GM18873 (cell line): ENCODE measurements around the gene CRLF1.

Experiments
- ATAC-seq: cut with Tn5 transposase; IDR thresholded peaks from one replicate; pipeline ENCODE4 v1.9.1; 2021; ENCODE audit warnings: mild to moderate bottlenecking, moderate library complexity, moderate number of reproducible peaks; ENCODE audit not compliant: unreplicated experiment, low FRiP score

CRLF1 gene

DNA sequence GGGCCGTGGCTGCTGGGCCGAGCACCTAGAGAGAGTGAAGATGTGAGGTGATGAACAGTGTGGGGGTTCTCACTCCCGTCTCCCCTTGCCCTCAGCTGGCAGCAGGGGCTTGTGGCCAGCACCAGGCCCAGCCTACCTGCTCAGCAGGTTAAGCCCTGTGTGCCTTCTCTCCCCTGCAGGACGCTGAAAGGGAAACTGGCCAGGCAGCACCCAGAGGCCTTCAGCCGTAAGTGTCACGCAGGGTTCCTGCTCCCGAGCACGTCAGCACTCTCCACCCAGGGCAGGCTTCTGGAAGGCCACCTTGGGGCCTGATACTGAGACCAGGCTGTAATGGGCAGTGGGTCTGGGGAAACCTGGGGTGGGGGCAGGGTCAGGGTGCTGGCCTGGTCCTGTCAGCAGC, 39.6 kb downstream of the CRLF1 start:
- no peak for ATAC-seq

DNA sequence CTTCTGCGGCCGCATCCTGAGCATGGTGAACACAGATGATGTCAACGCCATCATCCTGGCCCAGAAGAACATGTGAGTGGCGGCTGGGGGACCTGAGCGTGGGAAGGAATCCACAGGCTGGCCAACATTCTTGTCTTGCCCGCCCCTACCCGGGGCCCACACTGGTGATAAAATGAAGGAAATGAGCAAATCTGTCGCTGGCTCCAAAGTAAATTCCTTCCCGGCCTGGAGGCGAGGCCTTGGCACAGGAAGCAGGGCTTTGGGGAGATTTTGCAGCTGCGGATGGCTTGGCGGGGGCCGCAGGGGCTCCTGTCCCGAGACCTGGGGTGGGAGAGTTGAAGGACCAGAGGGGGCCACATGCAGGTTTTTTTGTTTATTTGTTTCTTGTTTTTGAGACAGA, 44.5 kb downstream of the CRLF1 start:
- no peak for ATAC-seq

DNA sequence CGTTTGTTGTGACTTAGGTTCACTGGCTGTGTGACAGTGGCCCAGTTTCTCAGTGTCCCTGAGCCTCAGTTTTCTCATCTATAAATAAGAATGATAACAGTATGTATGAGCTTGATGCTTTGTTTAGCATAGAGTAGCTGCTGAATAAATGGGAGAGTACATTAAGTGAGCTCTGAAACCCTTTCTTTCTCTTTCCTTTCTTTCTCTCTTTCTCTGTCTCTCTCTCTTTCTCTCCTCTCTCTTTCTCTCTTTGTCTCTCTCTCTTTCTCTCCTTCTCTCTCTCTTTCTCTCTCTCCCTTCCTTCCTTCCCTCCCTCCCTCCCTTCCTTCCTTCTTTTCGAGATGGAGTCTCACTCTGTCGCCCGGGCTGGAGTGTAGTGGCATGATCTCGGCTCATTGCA, 46.9 kb downstream of the CRLF1 start:
- no peak for ATAC-seq

DNA sequence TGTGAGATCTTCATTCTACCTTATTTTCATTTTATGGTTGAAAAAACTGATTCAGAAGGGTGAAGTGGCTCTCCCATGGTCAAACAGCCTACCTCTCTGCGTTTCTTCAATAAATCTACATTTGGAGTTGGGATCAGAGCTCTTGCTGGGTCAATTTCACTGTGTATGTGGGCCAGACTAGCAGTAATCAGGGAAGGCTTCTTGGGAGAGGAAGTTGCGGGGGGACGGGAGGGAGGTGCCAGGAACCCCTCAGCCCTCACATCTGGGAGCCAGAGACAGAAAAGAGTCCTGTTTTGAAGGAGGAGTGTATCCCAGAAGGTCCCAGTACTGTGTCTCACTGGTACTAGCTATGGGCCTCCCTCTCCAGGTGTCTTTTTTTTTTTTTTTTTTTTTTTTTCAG, 48.0 kb downstream of the CRLF1 start:
- ATAC-seq = no peak

DNA sequence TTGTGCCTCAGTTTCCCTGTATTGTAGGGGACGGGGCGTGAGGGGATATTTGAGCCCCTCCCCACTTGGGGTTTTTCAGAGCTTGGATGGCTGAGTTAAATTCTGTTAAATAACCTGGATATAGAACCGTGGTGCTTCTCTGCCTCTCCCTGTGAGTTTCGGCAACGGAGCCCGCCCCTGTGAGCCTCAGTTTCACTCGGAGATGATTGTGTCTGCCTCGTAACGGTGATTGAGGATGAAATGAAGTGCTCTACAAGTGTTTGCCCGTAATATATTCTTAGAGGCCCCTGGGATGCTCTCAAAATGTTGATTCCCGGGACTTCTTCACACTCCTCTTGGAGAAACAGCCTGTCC, 48.4 kb downstream of the CRLF1 start:
- ATAC-seq = no peak

DNA sequence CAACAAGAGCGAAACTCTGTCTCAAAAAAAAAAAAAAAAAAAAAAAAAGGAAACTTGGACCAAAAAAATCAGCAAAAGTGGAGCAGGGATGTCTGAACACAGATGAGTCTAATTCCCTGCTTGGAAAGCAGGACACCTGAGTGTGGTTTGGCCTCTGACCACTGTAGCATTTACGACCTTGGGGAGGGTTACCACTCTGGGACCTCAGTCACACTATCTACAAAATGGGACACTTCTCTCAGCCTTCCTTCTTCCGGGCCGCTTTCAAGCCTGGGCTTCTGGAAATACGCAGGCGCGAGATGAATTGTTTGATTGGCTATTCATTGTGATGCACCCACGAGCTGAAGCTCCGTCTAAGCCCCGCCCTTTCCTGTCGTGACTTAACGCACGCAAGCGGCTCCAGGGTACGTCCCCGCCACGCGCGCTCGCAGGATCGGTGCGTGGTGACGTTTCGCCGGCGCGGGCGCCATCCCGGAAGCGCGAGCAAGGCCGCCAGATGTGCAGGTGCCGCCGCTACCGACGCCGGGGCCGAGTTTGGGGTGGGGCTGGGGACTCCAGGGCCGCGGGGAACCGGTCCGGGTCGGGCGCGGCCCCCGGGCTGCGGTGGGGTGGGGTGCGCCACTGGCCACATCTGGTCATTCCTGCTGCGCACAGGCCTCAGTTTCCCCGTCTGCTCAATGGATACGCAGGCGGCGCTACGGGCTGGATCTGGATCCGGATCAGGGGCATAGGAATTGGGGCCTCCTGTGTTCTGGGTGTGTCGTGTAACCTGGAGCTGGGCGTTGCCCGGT, 49.0 kb downstream of the CRLF1 start, which contains the start of gene KXD1:
Gene KXD1 (plus strand): TSS at position 460 of the 791 bp plus-strand sequence. CDS start 4,187 bp downstream, outside the sequence.
- ATAC-seq = peak; percentile 87

DNA sequence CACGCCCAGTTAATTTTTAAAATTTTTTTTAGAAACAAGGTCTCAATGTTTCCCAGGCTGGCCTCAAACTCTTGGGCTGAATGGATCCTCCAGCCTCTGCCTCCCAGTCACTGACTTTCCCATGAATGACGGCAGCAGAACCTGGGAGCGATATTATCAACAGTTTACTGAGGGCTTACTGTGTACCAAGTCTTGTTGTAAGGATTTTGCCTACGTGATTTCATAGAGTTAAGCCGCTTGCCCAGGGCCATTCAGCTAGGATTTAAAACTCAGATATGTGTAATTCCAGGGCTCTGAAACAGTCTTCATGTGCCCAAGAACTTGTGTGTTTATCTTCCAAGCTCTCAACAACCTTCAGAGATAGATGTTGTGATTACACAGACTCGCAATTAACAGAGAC, 55.0 kb downstream of the CRLF1 start:
- no peak for ATAC-seq

DNA sequence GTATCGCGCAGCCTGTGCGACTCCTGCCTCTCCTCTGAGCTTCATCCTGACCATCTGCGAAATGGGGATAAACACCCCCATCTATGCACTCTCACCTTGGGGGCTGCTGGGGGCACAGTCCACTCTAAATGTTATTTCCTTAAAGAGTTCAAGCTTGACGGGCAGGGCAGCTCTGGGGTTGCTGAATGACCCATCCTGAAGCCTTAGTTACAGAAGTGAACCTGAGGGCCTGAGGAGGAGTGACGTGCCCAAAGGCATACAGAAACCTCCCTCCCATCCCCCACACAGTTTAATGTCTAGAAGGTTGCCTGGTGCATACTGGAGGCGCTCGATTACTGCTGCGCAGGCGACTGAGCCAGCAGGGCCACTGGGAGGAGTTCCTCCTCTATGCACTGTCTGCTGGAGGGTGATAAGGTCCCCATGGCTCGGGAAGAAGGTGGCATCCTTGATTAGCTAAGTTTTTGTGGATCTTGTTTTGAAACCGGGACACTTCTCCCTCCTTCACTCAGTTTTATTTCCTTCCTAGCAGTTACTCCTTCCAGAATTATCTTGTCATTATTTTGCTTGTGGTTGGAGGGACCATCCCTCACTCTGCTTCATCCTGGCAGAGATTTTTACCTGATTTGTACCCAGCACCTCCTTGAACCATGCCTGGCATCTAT, 62.7 kb downstream of the CRLF1 start:
- ATAC-seq = peak; percentile 47
